Body of pancreas (tissue), 4 donors: Measurements from ENCODE around the gene PSD4.
"Not testable (repeated sequence)": the region's sequence is repeated elsewhere in the genome, so short reads cannot be mapped to it uniquely, and the experiment has no call there.

Experiments used
- CTCF ChIP-seq, 7 experiments: fragments of 450-650 bp in 4 of 7; fragments of 200-600 bp in 3 of 7; sonication (generic) in 3 of 7; IDR thresholded peaks; one replicate each; pipeline ENCODE4 v1.5.1; 2016 to 2019; ENCODE audit warnings: antibody characterized with exemption in 7 of 7
- POLR2A ChIP-seq, 3 donors: fragments of 450-650 bp; IDR thresholded peaks; one replicate each; pipeline ENCODE4 v1.6.1; 2016; ENCODE audit warnings: antibody characterized with exemption in 3 of 3, mild to moderate bottlenecking in 2 of 3

DNA sequence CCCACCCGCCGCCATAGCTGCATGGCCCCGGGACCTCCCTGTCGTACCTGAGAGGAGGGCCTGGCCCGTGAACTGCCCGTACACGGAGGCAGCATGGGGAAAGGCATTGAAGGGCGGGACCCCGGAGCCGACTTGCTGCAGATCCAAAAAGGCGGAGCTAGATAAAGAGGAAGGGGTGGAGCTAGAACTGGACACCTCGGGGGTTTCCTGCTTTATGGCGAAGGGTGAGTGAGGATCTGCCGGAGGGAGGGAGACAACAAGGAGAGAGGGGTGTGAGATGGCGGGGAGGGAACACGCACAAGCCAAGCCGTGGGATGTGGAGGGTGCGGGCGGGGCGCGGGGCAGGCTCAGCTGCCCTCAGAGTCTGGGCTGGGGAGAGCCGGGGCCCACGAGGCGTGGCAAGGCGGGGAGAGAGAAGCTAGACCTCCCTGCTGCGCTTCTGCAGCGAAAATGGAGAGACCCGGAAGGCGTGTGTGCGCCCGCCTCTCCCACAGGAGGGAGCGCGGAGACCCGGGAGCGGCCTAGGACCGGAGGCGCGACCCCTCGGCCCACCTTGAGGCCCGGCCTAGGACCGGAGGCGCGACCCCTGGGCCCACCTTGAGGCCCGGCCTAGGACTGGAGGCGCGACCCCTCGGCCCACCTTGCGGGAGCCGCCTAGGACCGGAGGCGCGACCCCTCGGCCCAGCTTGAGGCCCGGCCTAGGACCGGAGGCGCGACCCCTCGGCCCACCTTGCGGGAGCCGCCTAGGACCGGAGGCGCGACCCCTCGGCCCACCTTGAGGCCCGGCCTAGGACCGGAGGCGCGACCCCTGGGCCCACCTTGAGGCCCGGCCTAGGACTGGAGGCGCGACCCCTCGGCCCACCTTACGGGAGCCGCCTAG, 61.8 kb downstream of the PSD4 start:
- TF ChIP-seq CTCF (IDR thresholded peaks at IDR 0.05) = not testable (repeated sequence)
- peak in 2 of 3 donors; percentile 69 to 70 for TF ChIP-seq POLR2A (IDR thresholded peaks at IDR 0.05)
